ENCODE results near the gene ZNF566. TPM values are rescaled to one million over a fixed set of nuclear protein-coding genes. Genes with fewer than 3 reads are reported as not detected.

ZNF566 gene
- total and polyA plus RNA-seq, 2 of the 13 experiments (the other 11 are each of a cell fraction or from before 2014, with no cell fraction given), result 4.8 to 13.7 TPM

- TF ChIP-seq, protein P1, sequence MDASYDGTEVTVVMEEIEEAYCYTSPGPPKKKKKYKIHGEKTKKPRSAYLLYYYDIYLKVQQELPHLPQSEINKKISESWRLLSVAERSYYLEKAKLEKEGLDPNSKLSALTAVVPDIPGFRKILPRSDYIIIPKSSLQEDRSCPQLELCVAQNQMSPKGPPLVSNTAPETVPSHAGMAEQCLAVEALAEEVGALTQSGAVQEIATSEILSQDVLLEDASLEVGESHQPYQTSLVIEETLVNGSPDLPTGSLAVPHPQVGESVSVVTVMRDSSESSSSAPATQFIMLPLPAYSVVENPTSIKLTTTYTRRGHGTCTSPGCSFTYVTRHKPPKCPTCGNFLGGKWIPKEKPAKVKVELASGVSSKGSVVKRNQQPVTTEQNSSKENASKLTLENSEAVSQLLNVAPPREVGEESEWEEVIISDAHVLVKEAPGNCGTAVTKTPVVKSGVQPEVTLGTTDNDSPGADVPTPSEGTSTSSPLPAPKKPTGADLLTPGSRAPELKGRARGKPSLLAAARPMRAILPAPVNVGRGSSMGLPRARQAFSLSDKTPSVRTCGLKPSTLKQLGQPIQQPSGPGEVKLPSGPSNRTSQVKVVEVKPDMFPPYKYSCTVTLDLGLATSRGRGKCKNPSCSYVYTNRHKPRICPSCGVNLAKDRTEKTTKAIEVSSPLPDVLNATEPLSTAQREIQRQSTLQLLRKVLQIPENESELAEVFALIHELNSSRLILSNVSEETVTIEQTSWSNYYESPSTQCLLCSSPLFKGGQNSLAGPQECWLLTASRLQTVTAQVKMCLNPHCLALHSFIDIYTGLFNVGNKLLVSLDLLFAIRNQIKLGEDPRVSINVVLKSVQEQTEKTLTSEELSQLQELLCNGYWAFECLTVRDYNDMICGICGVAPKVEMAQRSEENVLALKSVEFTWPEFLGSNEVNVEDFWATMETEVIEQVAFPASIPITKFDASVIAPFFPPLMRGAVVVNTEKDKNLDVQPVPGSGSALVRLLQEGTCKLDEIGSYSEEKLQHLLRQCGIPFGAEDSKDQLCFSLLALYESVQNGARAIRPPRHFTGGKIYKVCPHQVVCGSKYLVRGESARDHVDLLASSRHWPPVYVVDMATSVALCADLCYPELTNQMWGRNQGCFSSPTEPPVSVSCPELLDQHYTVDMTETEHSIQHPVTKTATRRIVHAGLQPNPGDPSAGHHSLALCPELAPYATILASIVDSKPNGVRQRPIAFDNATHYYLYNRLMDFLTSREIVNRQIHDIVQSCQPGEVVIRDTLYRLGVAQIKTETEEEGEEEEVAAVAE (CRISPR knock-in tag; IDR thresholded peaks at IDR 0.05; ENCODE audit: borderline replicate concordance), result no peak
- TF ChIP-seq XBP1 (CRISPR knock-in tag; IDR thresholded peaks at IDR 0.05) (0 out of 2 replicates have a peak, but pooled peaks have one; percentile 28), EHMT2 (IDR thresholded peaks at IDR 0.05; ENCODE audit: borderline replicate concordance, low read depth, low read length) (no peak), MBD4 (IDR thresholded peaks at IDR 0.05; ENCODE audit: borderline replicate concordance, low read length) (no peak), MXD4 (CRISPR knock-in tag; IDR thresholded peaks at IDR 0.05) (peak; percentile 84; the same call in 1 of the 2 replicates), KDM5A (IDR thresholded peaks at IDR 0.05; ENCODE audit: borderline replicate concordance, low read length) (peak; percentile 82; the same call in 1 of the 2 replicates), MLLT10 (CRISPR knock-in tag; IDR thresholded peaks at IDR 0.05) (no peak), ZNF281 (CRISPR knock-in tag; IDR thresholded peaks at IDR 0.05; ENCODE audit: borderline replicate concordance) (no peak), TCF7L2 (IDR thresholded peaks at IDR 0.05; ENCODE audit: low read depth, low read length) (no peak)
- TF ChIP-seq, protein P2, sequence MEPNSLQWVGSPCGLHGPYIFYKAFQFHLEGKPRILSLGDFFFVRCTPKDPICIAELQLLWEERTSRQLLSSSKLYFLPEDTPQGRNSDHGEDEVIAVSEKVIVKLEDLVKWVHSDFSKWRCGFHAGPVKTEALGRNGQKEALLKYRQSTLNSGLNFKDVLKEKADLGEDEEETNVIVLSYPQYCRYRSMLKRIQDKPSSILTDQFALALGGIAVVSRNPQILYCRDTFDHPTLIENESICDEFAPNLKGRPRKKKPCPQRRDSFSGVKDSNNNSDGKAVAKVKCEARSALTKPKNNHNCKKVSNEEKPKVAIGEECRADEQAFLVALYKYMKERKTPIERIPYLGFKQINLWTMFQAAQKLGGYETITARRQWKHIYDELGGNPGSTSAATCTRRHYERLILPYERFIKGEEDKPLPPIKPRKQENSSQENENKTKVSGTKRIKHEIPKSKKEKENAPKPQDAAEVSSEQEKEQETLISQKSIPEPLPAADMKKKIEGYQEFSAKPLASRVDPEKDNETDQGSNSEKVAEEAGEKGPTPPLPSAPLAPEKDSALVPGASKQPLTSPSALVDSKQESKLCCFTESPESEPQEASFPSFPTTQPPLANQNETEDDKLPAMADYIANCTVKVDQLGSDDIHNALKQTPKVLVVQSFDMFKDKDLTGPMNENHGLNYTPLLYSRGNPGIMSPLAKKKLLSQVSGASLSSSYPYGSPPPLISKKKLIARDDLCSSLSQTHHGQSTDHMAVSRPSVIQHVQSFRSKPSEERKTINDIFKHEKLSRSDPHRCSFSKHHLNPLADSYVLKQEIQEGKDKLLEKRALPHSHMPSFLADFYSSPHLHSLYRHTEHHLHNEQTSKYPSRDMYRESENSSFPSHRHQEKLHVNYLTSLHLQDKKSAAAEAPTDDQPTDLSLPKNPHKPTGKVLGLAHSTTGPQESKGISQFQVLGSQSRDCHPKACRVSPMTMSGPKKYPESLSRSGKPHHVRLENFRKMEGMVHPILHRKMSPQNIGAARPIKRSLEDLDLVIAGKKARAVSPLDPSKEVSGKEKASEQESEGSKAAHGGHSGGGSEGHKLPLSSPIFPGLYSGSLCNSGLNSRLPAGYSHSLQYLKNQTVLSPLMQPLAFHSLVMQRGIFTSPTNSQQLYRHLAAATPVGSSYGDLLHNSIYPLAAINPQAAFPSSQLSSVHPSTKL (CRISPR knock-in tag; IDR thresholded peaks at IDR 0.05), result no peak; the same call in 1 of the 2 replicates
- TF ChIP-seq, protein P3, sequence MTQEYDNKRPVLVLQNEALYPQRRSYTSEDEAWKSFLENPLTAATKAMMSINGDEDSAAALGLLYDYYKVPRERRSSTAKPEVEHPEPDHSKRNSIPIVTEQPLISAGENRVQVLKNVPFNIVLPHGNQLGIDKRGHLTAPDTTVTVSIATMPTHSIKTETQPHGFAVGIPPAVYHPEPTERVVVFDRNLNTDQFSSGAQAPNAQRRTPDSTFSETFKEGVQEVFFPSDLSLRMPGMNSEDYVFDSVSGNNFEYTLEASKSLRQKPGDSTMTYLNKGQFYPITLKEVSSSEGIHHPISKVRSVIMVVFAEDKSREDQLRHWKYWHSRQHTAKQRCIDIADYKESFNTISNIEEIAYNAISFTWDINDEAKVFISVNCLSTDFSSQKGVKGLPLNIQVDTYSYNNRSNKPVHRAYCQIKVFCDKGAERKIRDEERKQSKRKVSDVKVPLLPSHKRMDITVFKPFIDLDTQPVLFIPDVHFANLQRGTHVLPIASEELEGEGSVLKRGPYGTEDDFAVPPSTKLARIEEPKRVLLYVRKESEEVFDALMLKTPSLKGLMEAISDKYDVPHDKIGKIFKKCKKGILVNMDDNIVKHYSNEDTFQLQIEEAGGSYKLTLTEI (CRISPR knock-in tag; conservative IDR thresholded peaks at IDR 0.05), result no peak
- TF ChIP-seq, protein P4, sequence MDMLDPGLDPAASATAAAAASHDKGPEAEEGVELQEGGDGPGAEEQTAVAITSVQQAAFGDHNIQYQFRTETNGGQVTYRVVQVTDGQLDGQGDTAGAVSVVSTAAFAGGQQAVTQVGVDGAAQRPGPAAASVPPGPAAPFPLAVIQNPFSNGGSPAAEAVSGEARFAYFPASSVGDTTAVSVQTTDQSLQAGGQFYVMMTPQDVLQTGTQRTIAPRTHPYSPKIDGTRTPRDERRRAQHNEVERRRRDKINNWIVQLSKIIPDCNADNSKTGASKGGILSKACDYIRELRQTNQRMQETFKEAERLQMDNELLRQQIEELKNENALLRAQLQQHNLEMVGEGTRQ (IDR thresholded peaks at IDR 0.05; ENCODE audit: low read depth, low read length), result no peak
- TF ChIP-seq, protein P4 (CRISPR knock-in tag; IDR thresholded peaks at IDR 0.05; ENCODE audit: borderline replicate concordance), result no peak
These were observed 39.0 kb upstream of the ZNF566 start, which contains the start of gene ZNF260 (continued) for GRCh38 chr19:36528194-36528920.
